ENCODE measurements around the gene TTC1.

TTC1 gene

DNA sequence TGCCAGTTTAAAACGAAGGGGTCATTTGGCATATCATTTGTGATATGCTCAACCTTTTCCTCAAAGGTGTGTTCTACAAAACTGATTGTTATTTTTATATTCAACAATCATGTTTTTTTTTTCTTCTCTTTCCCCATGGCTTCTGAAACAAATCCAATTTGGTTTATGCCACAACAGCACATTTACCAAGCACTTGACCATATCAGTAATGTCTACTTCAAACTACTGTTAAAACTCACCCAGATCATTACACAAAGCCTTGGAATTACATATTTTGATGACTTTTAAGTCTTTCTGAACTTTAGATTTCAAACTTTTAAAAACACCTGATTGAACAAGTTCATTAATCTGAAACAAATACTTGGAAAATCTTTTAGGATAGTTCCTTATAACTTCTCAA lies 81.1 kb downstream of the TTC1 start:
- no peak for DNase-seq

DNA sequence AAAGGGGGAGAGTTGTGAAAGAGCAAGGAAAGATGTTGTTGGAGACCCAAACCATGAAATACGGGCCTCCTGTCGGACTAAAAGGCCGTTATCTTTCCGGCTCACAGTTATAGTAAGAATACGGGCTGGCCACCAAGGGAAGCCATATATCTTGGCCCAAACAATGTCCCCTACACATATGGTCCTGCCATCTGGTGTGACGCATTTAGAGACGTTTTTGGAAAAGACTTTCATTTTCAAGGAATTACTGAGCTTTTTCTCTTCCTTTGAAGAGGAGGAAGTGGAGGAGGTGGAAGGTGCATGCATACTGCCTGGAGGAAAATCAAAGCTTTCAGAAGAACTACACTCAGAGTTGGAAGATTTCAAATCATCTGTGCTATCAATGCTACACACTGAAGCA lies 83.6 kb downstream of the TTC1 start:
- no peak for DNase-seq

- DNase-seq = no peak
Observed at GRCh38 chr5:160092960-160093707, 84.2 kb downstream of the TTC1 start.

DNA sequence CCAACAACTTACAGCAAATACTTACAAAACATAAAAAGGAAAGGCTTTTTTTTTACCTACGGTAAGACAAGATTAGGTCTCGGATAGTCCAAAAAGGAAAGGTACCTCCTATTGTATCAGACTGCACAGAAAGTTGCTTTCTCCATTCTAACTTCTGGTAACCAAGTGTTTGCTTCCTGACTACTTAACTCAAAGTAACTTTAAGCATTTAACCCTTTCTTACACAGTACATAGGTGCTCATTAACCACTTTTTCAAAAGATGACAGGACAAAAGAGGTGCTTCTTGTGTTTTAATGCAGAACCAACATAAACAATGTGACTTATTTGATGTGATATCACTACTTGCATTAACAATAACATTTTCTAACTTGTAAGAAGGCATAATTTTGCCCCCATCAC lies 87.2 kb downstream of the TTC1 start:
- DNase-seq = no peak

- no peak for DNase-seq
Observed at GRCh38 chr5:160097991-160098390, 89.1 kb downstream of the TTC1 start.

- DNase-seq = no peak
Observed at GRCh38 chr5:160105686-160106360, 96.9 kb downstream of the TTC1 start.

DNA sequence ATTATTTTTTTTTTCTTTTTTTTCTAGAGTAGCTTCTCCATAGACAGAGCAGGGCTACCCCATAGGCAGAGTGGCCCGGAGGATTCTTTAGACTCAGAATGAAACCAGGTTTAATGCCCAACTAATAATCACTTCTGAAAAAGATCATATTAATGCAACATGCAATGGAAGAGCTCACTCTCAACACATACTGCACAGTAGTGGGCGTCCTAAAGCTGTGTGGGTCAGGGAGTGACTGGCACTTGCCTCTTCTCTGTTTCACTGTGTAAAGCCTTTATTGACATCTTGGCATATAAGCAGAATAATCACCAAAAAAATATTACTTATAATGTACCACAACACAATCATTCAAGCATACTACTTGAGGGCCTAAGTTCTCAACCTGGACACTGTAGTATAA lies 99.2 kb downstream of the TTC1 start:
- DNase-seq = no peak
